GM12878 (cell line): ENCODE data around the gene HTR4. TPM values are rescaled to one million over a fixed set of nuclear protein-coding genes. Genes with fewer than 3 reads are reported as not detected.

ENCODE experiments used
- ATAC-seq: fragments of 200-7000 bp; cut with Tn5 transposase; 3 replicates; pipeline ENCODE4 v1.9.1; 2020; ENCODE audit warnings: mild to moderate bottlenecking, moderate library complexity
- BruUV-seq: library from RNA; stranded (reverse); fragments of 400-500 nt; replicated peaks from 2 replicates; lab custom pipeline; 2021; lab: Mats Ljungman, UMichigan
- CTCF ChIA-PET: fragments of 300-600 bp; sonication (Branson Sonifier 250); formaldehyde crosslinking; extraction: SDS; loops from one replicate; lab custom pipeline; 2021; ENCODE audit warnings: inconsistent platforms; lab: Yijun Ruan, JAX
- POLR2A ChIA-PET: fragments of 350-600 bp; formaldehyde crosslinking; extraction: SDS; loops from one replicate; lab custom pipeline; 2021; ENCODE audit warnings: inconsistent platforms; lab: Charles Lee
- RAD21 ChIA-PET: fragments of 300-600 bp; sonication (Branson Sonifier 250); formaldehyde crosslinking; loops from one replicate; lab custom pipeline; 2023; ENCODE audit warnings: antibody characterized with exemption; ENCODE audit not compliant: unreplicated experiment; lab: Charles Lee
- SMC1A ChIA-PET: fragments of 300-600 bp; sonication (Branson Sonifier 250); formaldehyde crosslinking; loops from one replicate; lab custom pipeline; 2023; ENCODE audit not compliant: unreplicated experiment, uncharacterized antibody; lab: Charles Lee
- DNase-seq: peaks from one replicate; pipeline ENCODE4 v3.0.0-alpha.2; 2011; ENCODE audit warnings: low read depth, low spot score
- FAIRE-seq: peaks from 3 replicates; lab custom pipeline; 2011; peaks lifted over from hg19 to GRCh38; lab: Jason Lieb, UNC
- H2AFZ ChIP-seq: 2 replicates; pipeline ENCODE4 v1.6.0; 2011; ENCODE audit warnings: low read depth, low read length, control low read depth; ENCODE audit not compliant: control insufficient read depth
- H3K27ac ChIP-seq: 2 replicates; pipeline ENCODE4 v1.5.1; 2011; ENCODE audit warnings: control low read depth; ENCODE audit not compliant: control insufficient read depth, insufficient read depth
- H3K27me3 ChIP-seq, 2 experiments: replicated peaks in 1 of 2; 2 replicates each; pipeline versions ENCODE4 v1.6.0 to v1.6.1; 2011; ENCODE audit warnings: low read length in 1 of 2; ENCODE audit not compliant: control insufficient read depth in 2 of 2, insufficient read depth in 2 of 2
- H3K36me3 ChIP-seq, 2 experiments: 2 replicates each; pipeline ENCODE4 v1.5.1; 2011; ENCODE audit warnings: low read length in 1 of 2; ENCODE audit not compliant: control insufficient read depth in 2 of 2, insufficient read depth in 2 of 2
- H3K4me1 ChIP-seq: 2 replicates; pipeline ENCODE4 v1.6.1; 2011; ENCODE audit warnings: mild to moderate bottlenecking, low read length, moderate library complexity, mixed read lengths; ENCODE audit not compliant: control insufficient read depth, insufficient read depth
- H3K4me2 ChIP-seq: 2 replicates; pipeline ENCODE4 v1.6.0; 2011; ENCODE audit warnings: control low read depth; ENCODE audit not compliant: control insufficient read depth, insufficient read depth
- H3K4me3 ChIP-seq: fragments of 200-600 bp; sonication (generic); 2 replicates; pipeline ENCODE4 v1.5.1; 2016
- H3K79me2 ChIP-seq: 2 replicates; pipeline ENCODE4 v1.6.0; 2011; ENCODE audit warnings: low read length; ENCODE audit not compliant: control insufficient read depth, insufficient read depth
- H3K9ac ChIP-seq: 2 replicates; pipeline ENCODE4 v1.8.0; 2011; ENCODE audit warnings: low read length, control low read depth, mixed read lengths; ENCODE audit not compliant: control insufficient read depth, insufficient read depth
- H3K9me3 ChIP-seq: replicated peaks from 3 replicates; pipeline ENCODE4 v1.5.1; 2011; ENCODE audit warnings: mild to moderate bottlenecking, low read length; ENCODE audit not compliant: control insufficient read depth, insufficient read depth
- H4K20me1 ChIP-seq: 2 replicates; pipeline ENCODE4 v1.6.0; 2011; ENCODE audit not compliant: control insufficient read depth, insufficient read depth
- ATF2 ChIP-seq: IDR thresholded peaks from 2 replicates; pipeline ENCODE4 v1.6.1; 2012; ENCODE audit warnings: low read length, inconsistent platforms
- CUX1 ChIP-seq: IDR thresholded peaks from 2 replicates; pipeline ENCODE4 v1.6.1; 2012; ENCODE audit warnings: improper control_type of control experiment, low read depth, low read length; ENCODE audit not compliant: insufficient replicate concordance
- GABPA ChIP-seq: IDR thresholded peaks from 2 replicates; pipeline ENCODE4 v1.6.1; 2014; ENCODE audit warnings: antibody characterized with exemption, low read depth, mild to moderate bottlenecking, inconsistent platforms
- HCFC1 ChIP-seq: fragments of 150-350 bp; IDR thresholded peaks from 2 replicates; pipeline ENCODE4 v1.6.1; 2014; ENCODE audit warnings: low read length
- HDAC6 ChIP-seq: fragments of 200-600 bp; sonication (generic); IDR thresholded peaks from one replicate; pipeline ENCODE4 v1.8.0; 2017; ENCODE audit warnings: antibody characterized with exemption; ENCODE audit not compliant: unreplicated experiment
- IKZF2 ChIP-seq, 2 experiments: fragments of 450-650 bp; IDR thresholded peaks; 2 replicates each; pipeline ENCODE4 v1.6.1; 2017; ENCODE audit warnings: mild to moderate bottlenecking in 2 of 2, moderate library complexity in 2 of 2
- SREBF2 ChIP-seq: IDR thresholded peaks from 2 replicates; pipeline ENCODE4 v1.6.1; 2012; ENCODE audit warnings: mild to moderate bottlenecking, low read length
- STAT3 ChIP-seq: IDR thresholded peaks from 2 replicates; pipeline ENCODE4 v1.6.1; 2011; ENCODE audit warnings: low read depth, low read length, improper control_type of control experiment
- YBX1 ChIP-seq: fragments of 450-650 bp; IDR thresholded peaks from 2 replicates; pipeline ENCODE4 v1.6.1; 2016; ENCODE audit warnings: antibody characterized with exemption
- ZBED1 ChIP-seq: IDR thresholded peaks from 2 replicates; pipeline ENCODE4 v1.6.1; 2016; ENCODE audit warnings: borderline replicate concordance
- ZNF24 ChIP-seq: fragments of 450-650 bp; IDR thresholded peaks from 2 replicates; pipeline ENCODE4 v1.6.1; 2017; ENCODE audit warnings: antibody characterized with exemption, mild to moderate bottlenecking
- WGBS: methylation state at CpG from one replicate; pipeline ENCODE4 v1.1.6; 2016; ENCODE audit warnings: low lambda C conversion rate; ENCODE audit not compliant: insufficient replicate concordance, insufficient coverage; ENCODE audit errors: missing lambda C conversion rate; 5-methylcytosine and 5-hydroxymethylcytosine counted together
- in situ Hi-C: fragments of 300-500 bp; cut with MboI; formaldehyde crosslinking; loops from 9 replicates; pipeline ENCODE4 v1.14.3; 2018; ENCODE audit warnings: mixed read lengths
- intact Hi-C: fragments of 100-400 bp; cut with micrococcal nuclease; formaldehyde crosslinking; loops from one replicate; pipeline ENCODE4 v1.14.2; 2022; ENCODE audit not compliant: unreplicated experiment
- polyA plus RNA-seq, 11 experiments: library from polyadenylated mRNA; depleted of rRNA in 4 of 11; unstranded in 6 of 11; stranded (reverse) in 5 of 11; fragments of >200 nt; fragmentation: Nextera tagmentation in 4 of 11; fragmentation: Illumina TruSeq in 1 of 11; extraction: Ambion mirVana in 4 of 11; extraction: Trizol in 1 of 11; gene quantifications; 1 replicate in 1 of 11; 2 replicates in 10 of 11; pipeline versions ENCODE4 v1.2.1 to v1.2.3, GENCODE V29; 2011 to 2016; ENCODE audit warnings: inconsistent platforms in 2 of 11, missing spikeins in 2 of 11, low read depth in 1 of 11
- total RNA-seq, 4 experiments: library from RNA; depleted of rRNA in 3 of 4; stranded (reverse); fragments of >200 nt in 3 of 4; fragmentation: Illumina TruSeq in 1 of 4; extraction: Trizol in 1 of 4; gene quantifications; 2 replicates each; pipeline versions ENCODE4 v1.2.1 to v1.2.3, GENCODE V29; 2013 to 2021

Gene HTR4
- total and polyA plus RNA-seq, 10 of the 15 experiments (the other 5 are each of a cell fraction or from before 2014, with no cell fraction given) = not detected

GRCh38 chr5:148454576-148454975, 199.8 kb downstream of the HTR4 start:
- H3K4me3 ChIP-seq = no peak overlapping the region
- WGBS = 75% methylated on average over 5 of the region's 5 CpGs
- H3K4me2 ChIP-seq = no peak overlapping the region
- no peak for TF ChIP-seq GABPA
- no peak for TF ChIP-seq ZBED1
- no peak for TF ChIP-seq YBX1
- TF ChIP-seq IKZF2 (IDR thresholded peaks at IDR 0.05) = no peak
- no peak for TF ChIP-seq SREBF2
- TF ChIP-seq, all 136 proteins: peak for 0
- ATAC-seq = no peak
- Histone ChIP-seq H3K79me2 (no peaks in the 10 kb centered on the region), H3K36me3 (no peaks in the 10 kb centered on the region), H3K9ac (no peak overlapping the region), H2AFZ (no peak overlapping the region), H3K4me1 (no peaks in the 10 kb centered on the region), H3K27ac (no peak overlapping the region), H3K9me3 (no peaks in the 10 kb centered on the region), H3K27me3 (no peaks in the 10 kb centered on the region), H4K20me1 (no peaks in the 10 kb centered on the region)
- in situ Hi-C loops (no loop called here), intact Hi-C loops (loop anchor here (10.0 kb wide), 1 partner anchor 280 kb away; no protein-coding TSS in a partner anchor)
- ChIA-PET RAD21 (no interaction called here), CTCF (interaction anchor here (0.9 to 2.9 kb wide), 4 partner anchors 10 to 276 kb away, joined by 3 to 10 read pairs (median 6); no protein-coding TSS in a partner anchor), SMC1A (no interaction called here), POLR2A (no interaction called here)
- FAIRE-seq = no peak
- BruUV-seq = no TSS peak
- DNase-seq = no peak

GRCh38 chr5:148452499-148453193, 201.7 kb downstream of the HTR4 start:
- 50% methylated on average over 10 of the region's 10 CpGs for WGBS
- Histone ChIP-seq H4K20me1 (no peaks in the 10 kb centered on the region), H3K9ac (no peak overlapping the region), H3K27me3 (no peaks in the 10 kb centered on the region), H3K36me3 (no peaks in the 10 kb centered on the region), H3K4me1 (no peaks in the 10 kb centered on the region), H3K9me3 (no peaks in the 10 kb centered on the region), H3K4me2 (no peak overlapping the region), H2AFZ (no peak overlapping the region), H3K27ac (no peak overlapping the region), H3K79me2 (no peaks in the 10 kb centered on the region), H3K4me3 (no peak overlapping the region)
- POLR2A ChIA-PET = interaction anchor here (0.6 kb wide), 2 partner anchors 519 to 714 kb away, joined by 3 to 6 read pairs; no protein-coding TSS in a partner anchor
- RAD21 ChIA-PET = no interaction called here
- in situ Hi-C loops = no loop called here
- intact Hi-C loops = loop anchor here (10.0 kb wide), 1 partner anchor 278 kb away; no protein-coding TSS in a partner anchor
- FAIRE-seq = no peak
- ATAC-seq = no peak
- SMC1A ChIA-PET = interaction anchor here (1.5 kb wide), 1 partner anchor 9 kb away, joined by 4 read pairs; no protein-coding TSS in a partner anchor
- BruUV-seq = no TSS peak
- no peak for DNase-seq
- CTCF ChIA-PET = interaction anchor here (0.7 to 1.3 kb wide), 2 partner anchors 211 to 278 kb away, joined by 3 read pairs; no protein-coding TSS in a partner anchor
- TF ChIP-seq CUX1 = no peak
- no peak for TF ChIP-seq HCFC1
- no peak for TF ChIP-seq STAT3
- no peak for TF ChIP-seq ZNF24
- TF ChIP-seq ATF2 = no peak
- no peak for TF ChIP-seq HDAC6
